Stimulated activated naive CD8-positive, alpha-beta T cell treated with anti-CD3 and anti-CD28 coated beads, Interleukin-15, Interleukin-2, amounts not matched to agents 100 ng/mL and 50 ng/mL, for 24 hours (primary cell): ENCODE data around the gene STK35.
"Not testable (repeated sequence)": the region's sequence is repeated elsewhere in the genome, so short reads cannot be mapped to it uniquely, and the experiment has no call there.

Experiments
- H3K27ac Mint-ChIP-seq: one replicate; pipeline ENCODE4 v1.8.0; 2021; ENCODE audit warnings: mild to moderate bottlenecking, mixed read lengths
- H3K27me3 Mint-ChIP-seq: one replicate; pipeline ENCODE4 v1.8.0; 2021; ENCODE audit warnings: mixed read lengths
- H3K36me3 Mint-ChIP-seq: one replicate; pipeline ENCODE4 v1.8.0; 2021; ENCODE audit warnings: low read depth, mixed read lengths
- H3K4me1 Mint-ChIP-seq: one replicate; pipeline ENCODE4 v1.8.0; 2021; ENCODE audit warnings: low read depth, mixed read lengths
- H3K4me3 Mint-ChIP-seq: one replicate; pipeline ENCODE4 v1.8.0; 2021; ENCODE audit warnings: mild to moderate bottlenecking, mixed read lengths
- H3K9me3 Mint-ChIP-seq: one replicate; pipeline ENCODE4 v1.8.0; 2021; ENCODE audit warnings: mixed read lengths

STK35 gene

GRCh38 chr20:2171266-2171790 is 69.7 kb downstream of the STK35 start:
- Mint-ChIP-seq H3K4me1 (no peaks in the 10 kb centered on the region), H3K27me3 (peaks cover 13% of the 10 kb centered on the region), H3K9me3 (no peaks in the 10 kb centered on the region), H3K36me3 (no peaks in the 10 kb centered on the region), H3K27ac (no peak overlapping the region), H3K4me3 (no peak overlapping the region)

- H3K27me3 Mint-ChIP-seq: peaks cover 13% of the 10 kb centered on the region
- H3K9me3 Mint-ChIP-seq, H3K4me1 Mint-ChIP-seq, H3K4me3 Mint-ChIP-seq, H3K36me3 Mint-ChIP-seq, H3K27ac Mint-ChIP-seq: not testable (repeated sequence)
Measured at GRCh38 chr20:2171840-2172239, 70.2 kb downstream of the STK35 start.

GRCh38 chr20:2172305-2173175 is 70.9 kb downstream of the STK35 start:
- Mint-ChIP-seq H3K9me3 (no peaks in the 10 kb centered on the region), H3K4me1 (no peaks in the 10 kb centered on the region), H3K27me3 (peaks cover 13% of the 10 kb centered on the region), H3K36me3 (no peaks in the 10 kb centered on the region), H3K27ac (no peak overlapping the region), H3K4me3 (no peak overlapping the region)

- no peak overlapping the region for H3K4me3 Mint-ChIP-seq
- H3K27me3 Mint-ChIP-seq: peaks cover 13% of the 10 kb centered on the region
- no peak overlapping the region for H3K27ac Mint-ChIP-seq
- no peaks in the 10 kb centered on the region for H3K4me1 Mint-ChIP-seq
- H3K9me3 Mint-ChIP-seq: no peaks in the 10 kb centered on the region
- no peaks in the 10 kb centered on the region for H3K36me3 Mint-ChIP-seq
Measured at GRCh38 chr20:2173186-2173585, 71.6 kb downstream of the STK35 start.

GRCh38 chr20:2174067-2174466 is 72.4 kb downstream of the STK35 start:
- H3K36me3 Mint-ChIP-seq: no peaks in the 10 kb centered on the region
- no peaks in the 10 kb centered on the region for H3K9me3 Mint-ChIP-seq
- no peaks in the 10 kb centered on the region for H3K4me1 Mint-ChIP-seq
- H3K27me3 Mint-ChIP-seq: peaks cover 13% of the 10 kb centered on the region
- H3K27ac Mint-ChIP-seq: no peak overlapping the region
- no peak overlapping the region for H3K4me3 Mint-ChIP-seq

DNA sequence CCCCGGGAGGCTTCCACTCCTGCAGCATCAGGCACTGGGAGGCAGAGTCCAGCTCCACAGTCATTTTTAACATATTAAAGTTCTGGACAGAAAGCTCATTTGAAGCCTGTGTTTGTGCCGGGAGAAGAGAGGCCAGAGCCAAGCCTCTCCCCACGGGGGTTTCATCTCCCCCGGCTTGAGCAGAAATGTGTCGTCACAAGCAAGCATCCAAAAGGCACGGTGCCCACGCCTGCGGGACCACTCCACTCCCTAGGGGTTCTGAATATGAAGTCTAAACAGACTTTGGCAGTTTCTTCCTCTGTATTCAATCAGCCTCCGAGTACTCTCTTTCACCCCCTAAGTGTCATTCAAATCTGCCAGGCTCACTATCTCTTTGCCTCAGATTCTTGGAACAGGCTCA is 75.3 kb downstream of the STK35 start:
- Mint-ChIP-seq H3K4me1 (no peaks in the 10 kb centered on the region), H3K27me3 (peaks cover 7% of the 10 kb centered on the region), H3K27ac (no peak overlapping the region), H3K36me3 (no peaks in the 10 kb centered on the region), H3K9me3 (no peaks in the 10 kb centered on the region), H3K4me3 (no peak overlapping the region)

- Mint-ChIP-seq H3K27me3 (no peaks in the 10 kb centered on the region), H3K4me1 (no peaks in the 10 kb centered on the region), H3K27ac (no peak overlapping the region), H3K36me3 (no peaks in the 10 kb centered on the region), H3K4me3 (no peak overlapping the region), H3K9me3 (no peaks in the 10 kb centered on the region)
Measured at GRCh38 chr20:2178318-2179232, 76.9 kb downstream of the STK35 start.

- Mint-ChIP-seq H3K36me3 (no peaks in the 10 kb centered on the region), H3K9me3 (no peaks in the 10 kb centered on the region), H3K27me3 (no peaks in the 10 kb centered on the region), H3K27ac (no peak overlapping the region), H3K4me1 (no peaks in the 10 kb centered on the region), H3K4me3 (no peak overlapping the region)
Measured at GRCh38 chr20:2179233-2179580, 77.6 kb downstream of the STK35 start.

- Mint-ChIP-seq H3K4me1 (no peaks in the 10 kb centered on the region), H3K27ac (no peak overlapping the region)
Measured at GRCh38 chr20:2179949-2180348, 78.3 kb downstream of the STK35 start.

GRCh38 chr20:2183381-2183780 is 81.8 kb downstream of the STK35 start:
- no peak overlapping the region for H3K4me3 Mint-ChIP-seq
- peaks cover 4% of the 10 kb centered on the region for H3K36me3 Mint-ChIP-seq
- H3K27ac Mint-ChIP-seq: no peak overlapping the region
- H3K9me3 Mint-ChIP-seq: peaks cover 11% of the 10 kb centered on the region
- no peaks in the 10 kb centered on the region for H3K4me1 Mint-ChIP-seq
- H3K27me3 Mint-ChIP-seq: peaks cover 6% of the 10 kb centered on the region

More at GRCh38 chr20:2179949-2180348, 78.3 kb downstream of the STK35 start:
- Mint-ChIP-seq H3K27me3 (no peaks in the 10 kb centered on the region), H3K4me3 (no peak overlapping the region), H3K36me3 (no peaks in the 10 kb centered on the region), H3K9me3 (no peaks in the 10 kb centered on the region)

DNA sequence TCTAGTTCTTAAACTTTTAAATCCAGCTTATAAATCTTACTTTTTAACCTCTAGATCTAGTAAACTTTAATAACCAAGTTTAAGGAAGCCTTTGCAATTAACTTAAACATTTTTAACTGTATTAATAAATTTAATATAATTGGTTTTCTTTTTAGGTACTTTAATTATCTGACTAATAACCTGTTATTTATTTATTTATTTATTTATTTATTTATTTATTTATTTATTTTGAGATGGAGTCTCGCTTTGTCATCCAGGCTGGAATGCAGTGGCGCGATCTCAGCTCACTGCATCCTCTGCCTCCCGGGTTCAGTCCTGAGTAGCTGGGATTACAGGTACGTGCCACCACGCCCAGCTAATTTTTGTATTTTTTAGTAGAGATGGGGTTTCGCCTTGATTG is 83.3 kb downstream of the STK35 start:
- peaks cover 11% of the 10 kb centered on the region for H3K9me3 Mint-ChIP-seq
- H3K4me1 Mint-ChIP-seq, H3K36me3 Mint-ChIP-seq, H3K27ac Mint-ChIP-seq, H3K27me3 Mint-ChIP-seq, H3K4me3 Mint-ChIP-seq: not testable (repeated sequence)

DNA sequence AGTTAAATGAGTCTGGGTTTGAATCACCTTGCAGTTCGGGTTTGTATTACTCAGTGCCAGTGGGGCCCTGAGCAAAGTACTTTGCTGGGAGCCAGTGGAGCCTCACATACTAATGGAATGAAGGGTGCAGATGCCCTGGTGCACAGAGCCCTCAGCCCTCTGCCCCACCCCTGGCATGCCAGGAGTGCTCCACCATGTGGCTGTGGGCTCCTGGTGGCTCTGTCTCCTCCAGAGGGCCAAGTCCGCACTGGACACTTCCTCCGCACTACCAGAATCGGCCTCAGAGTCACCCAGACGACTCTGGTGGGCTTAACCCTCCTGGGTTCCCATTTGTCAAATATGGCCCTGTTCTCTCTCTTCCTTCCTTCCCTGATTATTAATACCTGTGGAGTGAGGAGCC is 94.0 kb downstream of the STK35 start:
- H3K9me3 Mint-ChIP-seq: no peaks in the 10 kb centered on the region
- peaks cover 20% of the 10 kb centered on the region for H3K27me3 Mint-ChIP-seq
- no peak overlapping the region for H3K4me3 Mint-ChIP-seq
- no peak overlapping the region for H3K27ac Mint-ChIP-seq
- no peaks in the 10 kb centered on the region for H3K4me1 Mint-ChIP-seq
- H3K36me3 Mint-ChIP-seq: no peaks in the 10 kb centered on the region

- Mint-ChIP-seq H3K4me1 (no peaks in the 10 kb centered on the region), H3K36me3 (no peaks in the 10 kb centered on the region), H3K9me3 (no peaks in the 10 kb centered on the region), H3K27ac (no peak overlapping the region), H3K27me3 (peaks cover 20% of the 10 kb centered on the region), H3K4me3 (no peak overlapping the region)
Measured at GRCh38 chr20:2197166-2197565, 95.5 kb downstream of the STK35 start.
